Activated effector memory CD4-positive, alpha-beta T cell treated with Interleukin-2 at 50 U/mL for 16 hours (primary cell): Measurements from ENCODE around the gene OR2M3.
"Not testable (repeated sequence)": the region's sequence is repeated elsewhere in the genome, so short reads cannot be mapped to it uniquely, and the experiment has no call there.

Experiments
- DNase-seq: peaks from one replicate; pipeline ENCODE4 v3.0.0-alpha.2; 2020

OR2M3 gene

GRCh38 chr1:248196965-248197364, at the start of gene OR2M3:
Gene OR2M3, plus strand, starts transcription at chr1:248197265. Its CDS starts 5,803 bp downstream, at chr1:248203068.
- no peak for DNase-seq

GRCh38 chr1:248152056-248152827, 44.8 kb upstream of the OR2M3 start:
- DNase-seq = no peak

GRCh38 chr1:248155927-248156326, 41.1 kb upstream of the OR2M3 start:
- no peak for DNase-seq

GRCh38 chr1:248158758-248159157, 38.3 kb upstream of the OR2M3 start:
- no peak for DNase-seq

- no peak for DNase-seq
Measured at GRCh38 chr1:248164031-248164430, 33.0 kb upstream of the OR2M3 start.

- no peak for DNase-seq
Measured at GRCh38 chr1:248165186-248165585, 31.9 kb upstream of the OR2M3 start.

- DNase-seq = no peak
Measured at GRCh38 chr1:248174521-248174920, 22.5 kb upstream of the OR2M3 start, which contains the start of gene OR2M2. Gene OR2M2, plus strand, starts transcription at chr1:248174821. Its CDS starts 5,165 bp downstream, at chr1:248179986.

- DNase-seq = no peak
Measured at GRCh38 chr1:248183996-248184395, 13.1 kb upstream of the OR2M3 start.

GRCh38 chr1:248187363-248187762, 9.7 kb upstream of the OR2M3 start:
- DNase-seq = no peak

GRCh38 chr1:248189026-248189425, 8.0 kb upstream of the OR2M3 start:
- DNase-seq = no peak

- DNase-seq = no peak
Measured at GRCh38 chr1:248194117-248194516, 2.9 kb upstream of the OR2M3 start.

GRCh38 chr1:248215880-248216279, 18.8 kb downstream of the OR2M3 start:
- DNase-seq = no peak

- no peak for DNase-seq
Measured at GRCh38 chr1:248225537-248225936, 28.5 kb downstream of the OR2M3 start.

GRCh38 chr1:248229360-248229908, 32.4 kb downstream of the OR2M3 start:
- no peak for DNase-seq

GRCh38 chr1:248231117-248231516, 34.1 kb downstream of the OR2M3 start, which contains the start of gene OR2M4:
Gene OR2M4, plus strand, starts transcription at chr1:248231417. Its CDS starts 7,512 bp downstream, at chr1:248238929.
- no peak for DNase-seq

- no peak for DNase-seq
Measured at GRCh38 chr1:248239478-248239877, 42.4 kb downstream of the OR2M3 start.

- DNase-seq = no peak
Measured at GRCh38 chr1:248243204-248243603, 46.1 kb downstream of the OR2M3 start.

- DNase-seq = not testable (repeated sequence)
Measured at GRCh38 chr1:248259309-248259708, 62.2 kb downstream of the OR2M3 start.
